Measurements from ENCODE around the gene GDPGP1.
A peak's percentile ranks its signal among the peaks of the same experiment; 100 is the strongest.
"Not testable (repeated sequence)": the region's sequence is repeated elsewhere in the genome, so short reads cannot be mapped to it uniquely, and the experiment has no call there.

The GDPGP1 gene

GRCh38 chr15:90225504-90226234, 8.3 kb upstream of the GDPGP1 start:
- DNase-seq (ENCODE audit: low spot score) = no peak

- no peak for DNase-seq (ENCODE audit: low spot score)
Measured at GRCh38 chr15:90227336-90227735, 6.7 kb upstream of the GDPGP1 start.

- no peak for DNase-seq (ENCODE audit: low spot score)
Measured at GRCh38 chr15:90227816-90228772, 5.9 kb upstream of the GDPGP1 start.

- DNase-seq (ENCODE audit: low spot score) = no peak
Measured at GRCh38 chr15:90228960-90229359, 5.0 kb upstream of the GDPGP1 start.

GRCh38 chr15:90230071-90230494, 3.9 kb upstream of the GDPGP1 start:
- DNase-seq (ENCODE audit: low spot score) = no peak

- DNase-seq (ENCODE audit: low spot score) = no peak
Measured at GRCh38 chr15:90230610-90231009, 3.4 kb upstream of the GDPGP1 start.

GRCh38 chr15:90231028-90232017, 2.7 kb upstream of the GDPGP1 start:
- DNase-seq (ENCODE audit: low spot score) = no peak

- no peak for DNase-seq (ENCODE audit: low spot score)
Measured at GRCh38 chr15:90232196-90232595, 1.8 kb upstream of the GDPGP1 start.

GRCh38 chr15:90232941-90233386, 1.0 kb upstream of the GDPGP1 start:
- no peak for DNase-seq (ENCODE audit: low spot score)

GRCh38 chr15:90233387-90234095, 468 bp upstream of the GDPGP1 start, which contains the start of gene CIB1:
Gene CIB1 (minus strand): TSS chr15:90233941. CDS start chr15:90233885, 56 bp downstream.
- peak; percentile 97 for DNase-seq (ENCODE audit: low spot score)

- no peak for DNase-seq (ENCODE audit: low spot score)
Measured at GRCh38 chr15:90239371-90239770, 5.4 kb downstream of the GDPGP1 start.

- no peak for DNase-seq (ENCODE audit: low spot score)
Measured at GRCh38 chr15:90240856-90241255, 6.8 kb downstream of the GDPGP1 start.

- DNase-seq (ENCODE audit: low spot score) = no peak
Measured at GRCh38 chr15:90241343-90242192, 7.6 kb downstream of the GDPGP1 start.

- no peak for DNase-seq (ENCODE audit: low spot score)
Measured at GRCh38 chr15:90243943-90244639, 10.1 kb downstream of the GDPGP1 start.

- no peak for DNase-seq (ENCODE audit: low spot score)
Measured at GRCh38 chr15:90248789-90249202, 14.8 kb downstream of the GDPGP1 start.

GRCh38 chr15:90249203-90249863, 15.3 kb downstream of the GDPGP1 start, which contains the start of gene TTLL13:
Gene TTLL13 (plus strand): TSS chr15:90249556. CDS start chr15:90250631, 1,075 bp downstream.
- DNase-seq (ENCODE audit: low spot score) = peak; percentile 95

- DNase-seq (ENCODE audit: low spot score) = no peak
Measured at GRCh38 chr15:90257776-90258175, 23.8 kb downstream of the GDPGP1 start.

GRCh38 chr15:90259524-90259923, 25.5 kb downstream of the GDPGP1 start:
- DNase-seq (ENCODE audit: low spot score) = no peak

- DNase-seq (ENCODE audit: low spot score) = not testable (repeated sequence)
Measured at GRCh38 chr15:90260731-90261130, 26.7 kb downstream of the GDPGP1 start.

Measured in HuH-7.5 (cell line).